ENCODE measurements around the gene PSMB5.
"Not testable (repeated sequence)": the region's sequence is repeated elsewhere in the genome, so short reads cannot be mapped to it uniquely, and the experiment has no call there.

Gene PSMB5

DNA sequence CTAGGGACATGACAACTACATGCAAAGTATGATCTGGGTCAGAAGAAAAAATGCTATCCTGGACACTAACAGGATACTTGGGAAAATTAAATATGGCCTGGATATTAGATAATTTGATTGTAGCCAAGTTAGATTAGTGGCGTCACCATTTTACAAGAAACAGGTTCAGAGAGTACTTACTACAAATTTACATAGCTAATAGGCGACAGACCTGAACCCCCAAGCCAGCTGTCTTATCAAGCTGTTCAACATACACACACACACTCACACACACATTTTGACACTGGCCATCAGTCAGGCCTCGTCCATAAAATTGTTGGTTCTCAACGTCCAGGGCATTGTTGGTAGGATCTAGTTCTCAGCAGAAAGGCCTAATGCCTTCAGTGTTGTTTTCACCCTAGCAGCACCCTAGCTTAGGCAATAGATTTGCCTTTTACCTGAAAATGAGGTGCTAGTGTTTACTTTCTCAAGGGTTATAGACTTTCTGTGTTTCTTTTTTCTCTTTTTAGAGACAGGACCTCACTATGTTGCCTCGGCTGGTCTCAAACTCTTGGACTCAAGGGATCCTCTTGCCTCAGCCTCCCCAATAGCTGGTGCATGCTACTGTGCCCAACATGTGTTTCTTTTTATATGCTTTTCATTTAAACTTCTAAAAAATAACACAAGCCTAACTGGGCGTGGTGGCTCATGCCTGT is 21.5 kb downstream of the PSMB5 start:
- DNase-seq, result no peak

DNA sequence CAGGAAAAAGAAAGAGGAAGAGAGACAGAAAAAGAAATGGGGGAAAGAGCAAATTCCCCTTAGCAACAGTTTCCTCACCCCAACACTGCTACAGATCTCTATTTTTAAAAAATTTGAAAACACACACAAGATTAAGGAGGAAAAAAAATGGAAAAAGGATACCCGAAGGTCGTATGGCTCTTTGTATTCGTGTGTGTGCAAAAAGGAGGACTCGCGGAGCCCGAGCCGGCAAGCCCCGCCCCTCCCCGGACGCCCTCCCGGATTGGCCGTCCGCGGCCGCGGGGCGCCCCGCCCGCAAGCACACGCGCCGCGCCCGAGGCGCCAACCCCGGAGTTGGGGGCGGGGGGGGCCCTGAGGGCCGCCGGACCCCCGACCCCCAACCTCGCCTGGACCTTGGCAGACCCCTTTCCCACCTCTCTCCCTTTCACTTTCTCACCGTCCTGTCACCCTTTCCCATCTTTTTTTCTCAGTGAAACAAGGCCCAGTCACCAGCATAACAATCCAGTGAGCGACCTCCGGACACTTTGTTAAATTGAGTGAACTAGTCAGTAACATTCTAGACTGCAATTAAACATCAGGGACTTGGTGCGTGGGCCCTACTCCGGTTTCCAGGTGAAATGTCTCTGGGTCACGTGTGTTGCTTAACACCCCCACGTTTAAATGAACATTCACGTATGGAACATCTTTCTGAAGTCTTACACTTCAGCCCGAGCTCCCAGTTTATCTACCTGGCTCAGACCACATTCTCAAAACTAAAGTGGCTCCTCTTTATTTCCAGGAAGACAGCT is 24.6 kb downstream of the PSMB5 start, which contains the start of gene C14orf93:
TSS of gene C14orf93 (minus strand) at position 205 of the 788 bp plus-strand sequence. CDS start 11,120 bp downstream, outside the sequence.
- DNase-seq, result peak; percentile 83

DNA sequence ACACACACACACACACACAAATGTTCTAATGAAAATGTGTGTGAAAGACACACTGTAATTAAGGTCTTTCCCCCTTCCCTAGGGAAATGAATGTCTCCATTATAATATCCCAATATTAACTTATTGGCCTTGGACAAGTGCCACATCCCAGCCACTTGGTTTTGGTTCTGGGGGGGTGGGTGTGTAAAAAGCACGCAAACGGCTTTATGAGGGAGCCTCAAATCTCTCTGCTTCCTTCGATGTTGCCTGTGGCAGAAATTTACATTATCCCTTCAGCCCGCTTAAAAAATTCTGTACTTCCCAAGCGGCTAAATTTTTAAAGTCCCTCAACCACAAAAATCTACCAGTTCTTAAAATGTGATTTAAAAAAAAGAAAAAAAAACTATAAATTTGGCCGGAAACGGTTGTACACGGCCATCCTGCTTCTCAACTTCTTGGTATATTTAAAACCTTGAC is 25.2 kb downstream of the PSMB5 start:
- DNase-seq, result no peak

- DNase-seq, result no peak
Measured at GRCh38 chr14:23008831-23009230, 25.9 kb downstream of the PSMB5 start.

DNA sequence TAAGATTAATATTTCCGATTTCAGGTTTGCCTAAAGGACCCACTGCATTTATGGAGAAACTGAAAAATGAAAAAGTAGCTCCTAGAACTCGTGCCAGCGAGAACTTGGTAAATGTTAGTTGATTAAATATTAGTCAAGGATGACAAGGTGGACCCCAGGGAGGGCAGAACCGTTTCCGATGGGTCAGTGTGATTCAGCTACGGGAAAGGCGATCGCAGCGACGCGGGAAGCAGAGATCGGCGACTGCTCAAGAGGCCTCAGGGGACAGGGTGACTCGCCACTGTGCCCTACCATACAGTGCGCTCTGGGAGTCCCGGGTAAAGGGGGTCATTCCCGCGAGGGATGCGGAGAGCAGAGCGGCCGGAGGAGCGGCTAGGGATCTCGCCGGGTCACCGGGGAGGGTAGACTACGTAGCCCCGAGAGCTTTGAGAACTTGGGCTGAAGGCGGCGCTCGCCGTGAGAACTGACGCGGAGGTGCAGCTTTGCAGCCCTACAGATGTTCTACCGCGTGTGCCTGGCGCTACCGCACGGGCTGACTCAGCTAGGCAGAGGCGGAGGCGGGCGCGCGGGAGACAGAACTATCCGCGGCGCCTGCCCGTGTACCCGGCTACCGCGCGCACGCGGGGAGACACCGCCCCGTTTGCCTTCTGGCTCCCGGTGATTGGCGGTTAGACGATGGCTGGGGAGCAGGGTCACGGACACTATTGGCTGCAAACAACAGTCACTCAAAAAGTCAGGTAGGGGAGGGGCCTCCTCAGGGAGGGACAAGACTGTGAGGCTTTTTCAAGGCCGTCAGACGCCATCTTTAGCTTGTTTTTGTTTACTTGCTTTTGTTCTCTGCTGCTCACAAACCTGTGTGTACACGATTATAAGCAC is 27.9 kb downstream of the PSMB5 start:
- peak; percentile 96 for DNase-seq

DNA sequence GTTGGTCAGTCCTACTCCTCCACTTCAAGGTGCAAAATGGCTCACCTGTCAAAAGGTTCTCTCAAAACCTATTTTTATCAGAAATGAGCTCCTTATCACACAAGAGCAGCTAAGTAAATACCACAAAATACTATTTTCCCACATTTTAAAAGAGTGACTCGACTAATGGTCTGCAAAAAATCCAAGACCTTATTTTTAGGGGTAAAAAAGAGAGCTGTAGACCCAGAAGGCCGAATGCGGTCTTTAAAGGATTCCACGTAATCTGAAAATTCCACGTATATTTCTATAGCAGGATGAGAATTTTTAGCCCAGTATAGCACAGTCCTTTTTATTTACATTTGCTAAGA is 28.5 kb downstream of the PSMB5 start:
- DNase-seq, result no peak

DNA sequence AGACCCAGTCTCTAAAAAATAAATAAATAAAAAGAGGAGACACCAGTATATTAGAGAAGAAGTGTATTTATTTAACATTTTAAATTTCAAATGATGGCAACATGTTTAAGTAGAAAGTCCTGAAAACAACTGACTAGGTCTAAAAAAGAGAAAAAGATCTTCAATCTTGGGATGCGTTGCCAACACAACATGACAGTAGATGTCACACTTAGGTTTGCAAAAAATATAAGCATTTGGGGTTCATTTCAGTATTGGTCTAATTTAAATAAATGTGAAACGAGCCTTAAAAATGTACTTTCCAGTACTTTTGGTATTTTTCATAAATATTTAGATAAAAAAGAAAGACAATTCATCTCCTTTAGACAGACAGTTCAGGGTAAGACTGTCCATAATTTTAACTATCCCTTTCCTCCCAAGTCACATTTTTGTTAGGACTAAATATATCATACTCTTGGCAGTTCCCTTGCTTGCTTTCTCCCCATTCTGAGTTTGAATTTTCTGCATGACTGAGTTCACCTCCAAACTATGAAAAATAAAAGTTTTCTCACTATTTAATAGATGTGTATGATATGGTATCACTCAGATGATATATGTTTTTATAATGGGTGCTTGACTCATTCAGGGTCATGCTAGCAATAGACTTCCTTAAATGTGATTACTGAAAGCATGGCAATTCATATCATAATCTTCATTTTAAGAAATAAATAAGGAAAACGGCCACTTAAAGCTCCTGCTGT is 29.1 kb downstream of the PSMB5 start:
- DNase-seq, result no peak

DNA sequence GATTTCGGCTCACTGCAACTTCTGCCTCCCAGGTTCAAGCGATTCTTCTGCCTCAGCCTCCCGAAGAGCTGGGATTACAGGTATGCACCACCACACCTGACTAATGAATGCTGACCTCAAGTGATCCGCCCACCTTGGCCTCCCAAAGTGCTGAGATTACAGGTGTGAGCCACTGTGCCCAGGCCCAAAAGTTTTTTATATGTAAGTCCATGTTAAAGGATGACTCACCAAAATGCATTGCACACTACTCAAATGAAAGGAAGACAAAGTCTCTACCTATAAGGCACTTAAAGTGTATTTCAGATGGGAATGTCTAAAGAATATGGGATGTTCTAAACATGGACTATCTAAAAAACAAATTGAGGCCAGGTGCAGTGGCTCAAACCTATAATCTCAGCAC is 30.4 kb downstream of the PSMB5 start:
- DNase-seq, result not testable (repeated sequence)

DNA sequence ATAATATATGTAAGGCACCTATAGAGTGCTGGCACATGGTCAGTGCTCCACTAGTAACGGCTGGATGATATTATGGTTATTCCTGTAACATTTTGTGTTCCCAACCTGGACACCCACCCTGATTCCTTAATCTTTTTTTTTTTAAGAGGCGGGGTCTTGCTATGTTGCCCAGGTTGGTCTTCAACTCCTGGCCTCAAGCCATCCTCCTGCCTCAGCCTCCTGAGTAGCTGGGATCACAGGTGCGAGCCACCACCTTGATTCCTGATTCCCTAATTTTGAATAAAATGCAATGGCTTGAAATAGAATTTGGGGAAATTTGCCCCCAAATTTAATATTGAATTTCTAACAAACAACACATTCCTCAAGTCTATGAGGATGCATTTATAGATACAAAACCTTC is 32.1 kb downstream of the PSMB5 start:
- no peak for DNase-seq

GRCh38 chr14:23000860-23001259 is 33.8 kb downstream of the PSMB5 start:
- DNase-seq, result no peak

GRCh38 chr14:22998329-22999012 is 36.2 kb downstream of the PSMB5 start:
- DNase-seq, result no peak

DNA sequence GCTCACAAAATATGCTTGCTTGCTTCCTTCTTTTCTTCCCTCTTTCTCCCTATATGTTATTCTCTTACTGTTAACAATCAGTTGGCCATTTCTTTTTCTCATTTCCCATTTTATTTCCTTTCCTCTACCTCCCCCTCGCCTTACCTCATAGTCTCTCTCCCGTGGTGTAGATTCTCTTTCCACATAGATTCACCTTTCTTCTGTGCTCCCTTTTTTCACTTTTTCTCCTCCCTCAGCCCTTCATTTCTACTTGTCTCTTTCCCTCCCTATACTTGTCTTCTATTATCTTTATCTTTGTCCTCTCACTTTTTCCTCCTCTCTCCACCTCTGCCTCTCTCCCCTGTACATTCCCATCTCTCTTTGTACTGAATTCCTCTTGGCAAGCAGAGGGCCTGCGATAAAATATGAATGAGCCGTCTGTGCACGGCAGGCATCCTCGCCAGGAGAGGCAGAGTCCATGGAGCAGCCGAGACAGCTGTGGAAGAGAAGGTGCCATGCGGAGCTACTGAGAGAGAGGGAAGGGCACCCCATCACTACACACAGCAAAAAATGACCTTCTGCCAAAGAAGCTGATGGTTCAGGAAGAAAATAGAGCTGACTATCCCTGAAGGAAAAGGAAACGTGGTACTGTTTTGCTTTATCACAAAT is 36.9 kb downstream of the PSMB5 start:
- DNase-seq, result no peak

DNA sequence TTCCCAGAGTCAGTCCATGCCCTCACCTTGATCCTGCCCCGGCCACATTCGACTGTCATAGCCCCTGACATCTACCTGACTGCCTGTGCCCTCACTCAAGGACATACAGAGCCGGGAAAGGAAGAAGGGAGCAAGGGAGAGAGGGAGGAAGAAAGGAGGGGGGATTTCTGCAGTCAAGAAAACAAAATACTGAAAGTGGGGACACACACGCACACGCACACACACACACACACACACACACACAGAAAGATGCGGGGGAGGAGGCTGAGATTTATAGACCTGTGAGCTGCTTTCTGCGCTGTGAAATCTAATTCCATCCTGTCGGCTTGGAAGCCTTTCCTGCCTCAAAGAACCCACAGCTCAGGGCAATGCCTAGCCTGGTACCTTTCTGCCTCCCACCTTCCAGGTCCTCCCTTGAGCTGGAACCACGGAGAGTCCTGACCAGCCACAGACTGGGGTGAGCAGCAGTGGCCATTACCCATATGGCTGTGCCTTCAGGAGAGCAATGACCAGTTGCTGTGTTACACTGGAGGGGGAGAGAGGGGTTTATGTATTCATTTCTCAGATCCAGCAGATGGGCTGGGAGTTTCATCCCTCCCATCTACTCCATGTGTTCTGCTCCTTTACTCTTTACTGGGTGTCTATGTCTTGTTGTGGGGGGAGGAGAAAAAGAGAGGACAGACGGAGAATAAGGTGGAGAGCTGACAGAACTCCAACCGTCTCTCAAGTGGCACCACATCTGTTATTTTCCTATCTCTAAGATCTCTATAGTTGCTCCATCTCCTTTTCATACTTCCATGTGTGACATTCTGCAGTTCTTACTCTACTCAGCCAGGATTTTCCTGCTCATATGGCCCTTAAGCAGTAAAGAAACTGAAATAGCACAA is 37.7 kb downstream of the PSMB5 start:
- DNase-seq, result no peak

DNA sequence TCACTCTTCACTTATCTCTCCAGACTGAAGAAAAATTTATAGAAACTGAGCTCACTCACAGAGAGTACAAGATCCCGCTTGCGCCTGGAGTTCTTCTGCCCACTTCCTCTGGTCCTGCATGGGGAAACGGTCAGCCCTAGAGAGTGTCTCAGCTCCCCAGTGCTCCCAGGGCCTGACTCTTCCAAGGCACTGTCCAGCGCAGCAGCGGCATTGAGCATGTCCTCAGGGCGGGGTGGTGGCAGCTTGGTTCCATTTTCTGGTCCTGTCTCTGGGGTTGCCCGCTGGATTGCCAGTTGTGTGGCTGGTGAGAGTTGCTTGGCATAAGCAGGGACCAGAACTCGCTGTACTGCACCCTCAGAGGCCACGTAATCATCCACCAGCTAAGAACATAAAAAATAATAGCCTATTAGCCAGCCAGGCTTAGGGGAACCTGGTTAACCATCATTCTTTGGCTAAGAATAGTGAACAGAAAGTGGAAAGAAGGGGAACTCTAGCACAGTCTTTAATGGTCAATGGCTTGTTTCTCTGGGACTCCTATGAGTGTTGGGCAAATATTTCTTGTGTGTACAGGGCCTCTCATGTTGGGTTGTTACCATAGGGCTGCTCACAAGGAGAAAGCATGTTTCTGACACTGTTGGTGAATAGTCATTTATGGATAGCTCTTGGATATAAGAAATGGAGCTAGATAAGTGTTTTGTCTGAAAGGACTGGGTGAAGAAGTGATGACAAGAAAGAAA is 38.6 kb downstream of the PSMB5 start:
- no peak for DNase-seq

DNA sequence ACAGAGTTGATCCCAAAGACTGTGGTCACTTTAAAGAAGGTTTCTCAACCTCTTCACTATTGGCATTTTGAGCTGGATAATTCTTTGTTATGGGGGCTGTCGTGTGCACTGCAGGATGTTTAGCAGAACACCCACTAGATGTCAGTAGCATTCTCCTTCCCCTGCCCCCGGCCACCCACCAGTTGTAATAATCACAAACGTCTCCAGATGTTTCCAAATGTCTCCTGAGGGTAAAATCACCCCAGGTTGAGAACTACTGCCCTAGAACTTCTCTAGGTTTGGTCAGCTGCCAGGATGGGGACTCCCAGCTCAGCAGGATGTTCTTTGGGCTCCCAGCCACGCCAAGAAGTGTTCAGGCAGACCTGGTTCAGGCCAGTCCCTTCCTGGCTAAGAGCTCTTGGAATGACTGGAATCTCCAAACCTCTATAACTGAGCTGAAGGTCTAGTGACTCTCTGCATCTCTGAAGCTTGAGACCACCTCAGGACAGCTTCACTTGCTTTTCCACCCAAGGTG is 39.9 kb downstream of the PSMB5 start:
- no peak for DNase-seq

DNA sequence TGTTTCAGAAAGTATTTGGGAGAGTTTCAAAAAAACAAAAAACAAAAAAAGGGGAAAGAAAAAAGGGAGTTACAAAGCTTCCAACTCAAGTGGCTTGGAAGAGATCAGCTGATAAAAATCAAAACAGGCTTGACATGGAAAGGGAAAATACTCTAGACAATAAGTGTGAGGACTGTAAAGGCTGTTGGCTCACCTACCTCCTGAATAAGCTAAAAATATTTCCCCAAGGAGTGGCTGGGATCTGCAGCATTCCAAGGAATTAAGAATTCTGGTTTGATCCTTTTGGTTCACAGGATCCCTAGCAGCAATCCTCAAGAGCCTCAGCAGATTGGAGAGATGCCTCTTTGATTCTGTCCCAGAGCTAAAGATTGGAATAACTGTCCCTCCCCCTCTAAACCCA is 41.2 kb downstream of the PSMB5 start:
- no peak for DNase-seq

GRCh38 chr14:22991852-22992251 is 42.8 kb downstream of the PSMB5 start:
- no peak for DNase-seq

DNA sequence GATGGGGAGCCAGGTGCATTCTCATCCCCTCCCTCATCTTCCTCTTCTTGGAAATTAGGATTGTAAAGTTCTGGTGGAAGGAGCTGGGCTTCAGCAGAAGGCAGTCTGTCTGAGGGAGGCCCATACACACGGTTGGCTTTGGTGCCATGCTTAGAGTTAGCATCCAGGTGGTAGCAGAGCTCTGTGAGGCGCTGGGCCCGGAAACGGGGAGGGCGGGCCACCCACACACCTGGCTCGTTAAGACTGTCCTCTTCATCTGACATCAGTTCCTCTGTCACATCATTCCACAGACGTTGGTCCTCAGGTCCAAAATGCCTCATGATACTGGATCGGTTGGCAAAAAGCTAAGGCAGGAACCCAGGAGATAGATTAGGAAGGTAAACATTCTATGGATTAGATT is 47.4 kb downstream of the PSMB5 start:
- DNase-seq, result no peak

- DNase-seq, result peak; percentile 86
Measured at GRCh38 chr14:22986508-22987054, 48.1 kb downstream of the PSMB5 start.

All from activated CD4-positive, CD25-positive, alpha-beta regulatory T cell treated with anti-CD3 and anti-CD28 coated beads, Interleukin-2, amount 50 U/mL, for 72 hours (primary cell).